ENCODE measurements around the gene ACOXL. TPM values are rescaled to one million over a fixed set of nuclear protein-coding genes. Genes with fewer than 3 reads are reported as not detected.

ACOXL gene
- total RNA-seq, 1 donor from 2014 or later: 0.58 TPM

- no peak for DNase-seq (ENCODE audit: low read depth)
- Histone ChIP-seq H3K27me3 (ENCODE audit: control insufficient read depth, insufficient read depth, low read length) (peaks cover 4% of the 10 kb centered on the region), H3K36me3 (ENCODE audit: control insufficient read depth, insufficient read depth, low read length) (no peaks in the 10 kb centered on the region), H3K4me3 (ENCODE audit: low read depth, low read length) (no peak overlapping the region)
- no peak for TF ChIP-seq CTCF (IDR thresholded peaks at IDR 0.05; ENCODE audit: insufficient read depth, low read length, poor library complexity, severe bottlenecking)
These were observed 167.8 kb downstream of the ACOXL start for GRCh38 chr2:110900191-110900590.

GRCh38 chr2:110903548-110903947, 171.2 kb downstream of the ACOXL start:
- TF ChIP-seq CTCF (IDR thresholded peaks at IDR 0.05; ENCODE audit: insufficient read depth, low read length, poor library complexity, severe bottlenecking): no peak
- no peak overlapping the region for H3K4me3 ChIP-seq (ENCODE audit: low read depth, low read length)
- DNase-seq (ENCODE audit: low read depth): no peak
- peaks cover 4% of the 10 kb centered on the region for H3K27me3 ChIP-seq (ENCODE audit: control insufficient read depth, insufficient read depth, low read length)
- H3K36me3 ChIP-seq (ENCODE audit: control insufficient read depth, insufficient read depth, low read length): no peaks in the 10 kb centered on the region

- no peak for DNase-seq (ENCODE audit: low read depth)
- no peak for TF ChIP-seq CTCF (IDR thresholded peaks at IDR 0.05; ENCODE audit: insufficient read depth, low read length, poor library complexity, severe bottlenecking)
- no peaks in the 10 kb centered on the region for H3K36me3 ChIP-seq (ENCODE audit: control insufficient read depth, insufficient read depth, low read length)
- no peak overlapping the region for H3K4me3 ChIP-seq (ENCODE audit: low read depth, low read length)
- peaks cover 4% of the 10 kb centered on the region for H3K27me3 ChIP-seq (ENCODE audit: control insufficient read depth, insufficient read depth, low read length)
These were observed 171.9 kb downstream of the ACOXL start for GRCh38 chr2:110904116-110904778.

GRCh38 chr2:110904779-110905148, 172.4 kb downstream of the ACOXL start:
- no peaks in the 10 kb centered on the region for H3K36me3 ChIP-seq (ENCODE audit: control insufficient read depth, insufficient read depth, low read length)
- no peak for DNase-seq (ENCODE audit: low read depth)
- no peak for TF ChIP-seq CTCF (IDR thresholded peaks at IDR 0.05; ENCODE audit: insufficient read depth, low read length, poor library complexity, severe bottlenecking)
- no peak overlapping the region for H3K4me3 ChIP-seq (ENCODE audit: low read depth, low read length)
- peaks cover 4% of the 10 kb centered on the region for H3K27me3 ChIP-seq (ENCODE audit: control insufficient read depth, insufficient read depth, low read length)

GRCh38 chr2:110905217-110905616, 172.8 kb downstream of the ACOXL start:
- no peak overlapping the region for H3K4me3 ChIP-seq (ENCODE audit: low read depth, low read length)
- no peak for DNase-seq (ENCODE audit: low read depth)
- no peaks in the 10 kb centered on the region for H3K36me3 ChIP-seq (ENCODE audit: control insufficient read depth, insufficient read depth, low read length)
- TF ChIP-seq CTCF (IDR thresholded peaks at IDR 0.05; ENCODE audit: insufficient read depth, low read length, poor library complexity, severe bottlenecking): no peak
- peaks cover 4% of the 10 kb centered on the region for H3K27me3 ChIP-seq (ENCODE audit: control insufficient read depth, insufficient read depth, low read length)

Measured in kidney epithelial cell (primary cell).